IMR-90 (cell line): Measurements from ENCODE around the gene CFAP45. TPM values are rescaled to one million over a fixed set of nuclear protein-coding genes. Genes with fewer than 3 reads are reported as not detected.

ENCODE experiments used
- ATAC-seq: fragments of 200-7000 bp; cut with Tn5 transposase; 2 replicates; pipeline ENCODE4 v1.9.1; 2020; ENCODE audit warnings: low read depth, mild to moderate bottlenecking, moderate library complexity
- BruUV-seq: library from RNA; stranded (reverse); fragments of 400-500 nt; replicated peaks from 2 replicates; lab custom pipeline; 2021; lab: Mats Ljungman, UMichigan
- CTCF ChIA-PET: fragments of 300-600 bp; formaldehyde crosslinking; extraction: SDS; loops from one replicate; lab custom pipeline; 2021; ENCODE audit warnings: antibody characterized with exemption; lab: Yijun Ruan, JAX
- POLR2A ChIA-PET: fragments of 300-600 bp; sonication (Branson Sonifier 250); formaldehyde crosslinking; loops from one replicate; lab custom pipeline; 2022; ENCODE audit warnings: antibody characterized with exemption; ENCODE audit not compliant: unreplicated experiment; lab: Charles Lee
- DNase-seq: peaks from one replicate; pipeline ENCODE4 v3.0.0; 2013
- H2AFZ ChIP-seq: replicated peaks from 2 replicates; pipeline ENCODE3; 2013; ENCODE audit warnings: low read length, mild to moderate bottlenecking; ENCODE audit not compliant: poor library complexity
- H2AK5ac ChIP-seq: 2 replicates; pipeline ENCODE4 v1.6.1; 2013; ENCODE audit warnings: low read depth, low read length, inconsistent platforms
- H2AK9ac ChIP-seq: replicated peaks from 2 replicates; pipeline ENCODE3; 2013; ENCODE audit warnings: mild to moderate bottlenecking, low read depth, low read length, moderate library complexity; ENCODE audit not compliant: poor library complexity
- H2BK120ac ChIP-seq: 2 replicates; pipeline ENCODE4 v1.6.1; 2013; ENCODE audit warnings: low read depth, low read length, inconsistent platforms
- H2BK15ac ChIP-seq: 3 replicates; pipeline ENCODE4 v1.6.1; 2013; ENCODE audit warnings: low read depth, low read length, inconsistent platforms
- H2BK20ac ChIP-seq: 2 replicates; pipeline ENCODE4 v1.6.1; 2013; ENCODE audit warnings: low read depth, mild to moderate bottlenecking, inconsistent platforms, low read length, moderate library complexity
- H2BK5ac ChIP-seq: 2 replicates; pipeline ENCODE4 v1.6.1; 2013; ENCODE audit warnings: mild to moderate bottlenecking, low read depth, low read length, inconsistent platforms; ENCODE audit not compliant: poor library complexity, severe bottlenecking
- H3K14ac ChIP-seq: replicated peaks from 2 replicates; pipeline ENCODE4 v1.6.1; 2013; ENCODE audit warnings: low read depth, low read length, inconsistent platforms
- H3K18ac ChIP-seq: 2 replicates; pipeline ENCODE4 v1.6.1; 2013; ENCODE audit warnings: low read depth, low read length, control low read depth
- H3K23ac ChIP-seq: 2 replicates; pipeline ENCODE4 v1.6.1; 2013; ENCODE audit warnings: low read depth, low read length, inconsistent platforms
- H3K27ac ChIP-seq: 2 replicates; pipeline ENCODE4 v1.5.1; 2013; ENCODE audit warnings: mild to moderate bottlenecking, control low read depth, low read length; ENCODE audit not compliant: insufficient read depth
- H3K27me3 ChIP-seq: 2 replicates; pipeline ENCODE4 v1.6.1; 2013; ENCODE audit warnings: low read length; ENCODE audit not compliant: control insufficient read depth, insufficient read depth
- H3K36me3 ChIP-seq: 2 replicates; pipeline ENCODE4 v1.6.1; 2013; ENCODE audit warnings: low read length, mixed read lengths; ENCODE audit not compliant: control insufficient read depth, insufficient read depth
- H3K4ac ChIP-seq: 2 replicates; pipeline ENCODE4 v1.6.1; 2013; ENCODE audit warnings: low read depth, low read length, inconsistent platforms
- H3K4me1 ChIP-seq: 2 replicates; pipeline ENCODE4 v1.6.1; 2013; ENCODE audit warnings: low read length, mixed read lengths; ENCODE audit not compliant: control insufficient read depth, insufficient read depth
- H3K4me2 ChIP-seq: 2 replicates; pipeline ENCODE4 v1.6.1; 2013; ENCODE audit warnings: low read depth, mild to moderate bottlenecking, control low read depth, low read length, moderate library complexity
- H3K4me3 ChIP-seq: 2 replicates; pipeline ENCODE4 v1.5.1; 2013; ENCODE audit warnings: low read depth, mild to moderate bottlenecking, control low read depth, low read length, moderate library complexity; ENCODE audit not compliant: insufficient read depth
- H3K56ac ChIP-seq: 2 replicates; pipeline ENCODE4 v1.6.1; 2013; ENCODE audit warnings: low read length, inconsistent platforms; ENCODE audit not compliant: insufficient read depth; ENCODE audit errors: extremely low read depth
- H3K79me1 ChIP-seq, 2 experiments: 2 replicates each; pipeline ENCODE4 v1.6.1; 2013; ENCODE audit warnings: low read length in 2 of 2, inconsistent platforms in 1 of 2, low read depth in 1 of 2
- H3K9ac ChIP-seq: 2 replicates; pipeline ENCODE4 v1.6.1; 2013; ENCODE audit warnings: low read depth, low read length, control low read depth
- H3K9me1 ChIP-seq: 2 replicates; pipeline ENCODE4 v1.6.1; 2013; ENCODE audit warnings: low read length, inconsistent platforms; ENCODE audit not compliant: insufficient read depth
- H3K9me3 ChIP-seq: 2 replicates; pipeline ENCODE4 v1.6.1; 2013; ENCODE audit warnings: low read length; ENCODE audit not compliant: control insufficient read depth, insufficient read depth
- H4K20me1 ChIP-seq: 2 replicates; pipeline ENCODE4 v1.6.1; 2013; ENCODE audit warnings: low read length, inconsistent platforms; ENCODE audit not compliant: insufficient read depth
- H4K5ac ChIP-seq: 2 replicates; pipeline ENCODE4 v1.6.1; 2013; ENCODE audit warnings: mild to moderate bottlenecking, low read depth, low read length, control low read depth
- H4K8ac ChIP-seq, 2 experiments: 2 replicates each; pipeline ENCODE4 v1.6.1; 2013; ENCODE audit warnings: low read depth in 2 of 2, low read length in 2 of 2, control low read depth in 1 of 2, inconsistent platforms in 1 of 2
- H4K91ac ChIP-seq: 2 replicates; pipeline ENCODE4 v1.6.1; 2013; ENCODE audit warnings: low read depth, low read length, inconsistent platforms; ENCODE audit not compliant: insufficient read depth
- CEBPB ChIP-seq: IDR thresholded peaks from 2 replicates; pipeline ENCODE4 v1.6.1; 2012; ENCODE audit warnings: low read depth, low read length, improper control_type of control experiment
- MAFK ChIP-seq: IDR thresholded peaks from 2 replicates; pipeline ENCODE4 v1.6.1; 2012; ENCODE audit warnings: low read depth, low read length, improper control_type of control experiment
- RCOR1 ChIP-seq: IDR thresholded peaks from 2 replicates; pipeline ENCODE4 v1.6.1; 2012; ENCODE audit warnings: mild to moderate bottlenecking, low read length, improper control_type of control experiment; ENCODE audit not compliant: insufficient replicate concordance
- WGBS, 2 experiments: methylation state at CpG; one replicate each; pipeline versions ENCODE4 v1.1.5 to v1.1.7; 2013; ENCODE audit warnings: missing lambda C conversion rate in 2 of 2; ENCODE audit not compliant: insufficient read length in 1 of 2; ENCODE audit errors: extremely low coverage in 2 of 2; 5-methylcytosine and 5-hydroxymethylcytosine counted together
- dilution Hi-C: fragments of 300-500 bp; cut with HindIII; formaldehyde crosslinking; loops from one replicate; pipeline ENCODE4 v1.14.3; 2018; ENCODE audit warnings: low sequenced_read_pairs; ENCODE audit not compliant: unreplicated experiment
- in situ Hi-C: fragments of 300-500 bp; cut with MboI; formaldehyde crosslinking; loops from 3 replicates; pipeline ENCODE4 v1.14.3; 2019; ENCODE audit warnings: low sequenced_read_pairs, inconsistent platforms, mixed read lengths
- intact Hi-C: fragments of 100-400 bp; cut with micrococcal nuclease; formaldehyde crosslinking; loops from 2 replicates; pipeline ENCODE4 v1.10.0; 2022
- polyA plus RNA-seq, 3 experiments: library from polyadenylated mRNA; depleted of rRNA; stranded (reverse); fragments of >200 nt; gene quantifications; 2 replicates each; pipeline ENCODE4 v1.2.3, GENCODE V29; 2012; ENCODE audit warnings: low replicate concordance in 1 of 3
- total RNA-seq: library from RNA; depleted of rRNA; stranded (reverse); fragments of >200 nt; gene quantifications from 2 replicates; pipeline ENCODE4 v1.2.3, GENCODE V29; 2012
- TF ChIP-seq, protein P1 (sequence below): fragments of 150-350 bp; IDR thresholded peaks from 2 replicates; pipeline ENCODE4 v1.6.1; 2017; ENCODE audit warnings: mild to moderate bottlenecking, antibody characterized with exemption, low read length, low read depth

The CFAP45 gene
- total and polyA plus RNA-seq, 2 of the 4 experiments (the other 2 are of a cell fraction) = 0.51 to 0.72 TPM

DNA sequence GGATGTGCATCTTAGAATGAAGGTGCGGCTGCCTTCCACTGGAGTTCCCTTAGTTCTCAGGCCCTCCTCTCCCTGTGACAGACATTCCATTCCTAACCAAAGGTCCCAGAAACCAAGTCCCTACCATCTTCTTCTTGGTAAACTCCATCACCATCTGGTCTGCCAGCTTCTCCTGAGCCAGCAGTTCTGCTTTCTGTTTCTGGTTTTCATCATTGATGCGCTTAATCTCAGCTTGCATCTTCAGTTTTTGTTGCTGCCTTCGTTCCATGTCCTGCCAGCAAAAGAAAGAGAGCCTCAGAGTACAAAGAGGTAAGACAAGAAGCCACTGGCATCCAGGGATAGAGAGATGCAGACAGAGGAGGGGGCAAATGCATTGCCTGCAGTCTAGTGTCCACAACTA lies 19.5 kb downstream of the CFAP45 start:
- DNase-seq = no peak
- Histone ChIP-seq H2BK120ac (peak overlapping the region; percentile 69), H3K4me1 (peaks cover 15% of the 10 kb centered on the region), H3K4me3 (no peak overlapping the region), H4K8ac (peak overlapping the region; percentile 1 to 85; a peak in 2 of 4 replicates), H3K56ac (no peak overlapping the region), H2AFZ (peak overlapping the region; percentile 59), H4K5ac (peak overlapping the region; percentile 70), H3K18ac (peak overlapping the region; percentile 80), H2BK5ac (peak overlapping the region; percentile 37), H2BK15ac (peak overlapping the region; percentile 25), H2AK9ac (peak overlapping the region; percentile 69), H3K27me3 (no peaks in the 10 kb centered on the region), H3K23ac (peak overlapping the region; percentile 48; the same call in 1 of the 2 replicates), H4K91ac (peak overlapping the region; percentile 52), H3K9me3 (no peaks in the 10 kb centered on the region), H4K20me1 (no peaks in the 10 kb centered on the region), H3K36me3 (no peaks in the 10 kb centered on the region), H3K9me1 (peaks cover 18% of the 10 kb centered on the region), H3K9ac (no peak overlapping the region), H2AK5ac (peak overlapping the region; percentile 77), H3K27ac (peak overlapping the region; percentile 35; the same call in 1 of the 2 replicates), H3K14ac (peak overlapping the region; percentile 48), H3K4ac (peak overlapping the region; percentile 82), H3K4me2 (peak overlapping the region; percentile 74; the same call in 1 of the 2 replicates), H2BK20ac (peak overlapping the region; percentile 86), H3K79me1 (no peaks in the 10 kb centered on the region)
- BruUV-seq = no TSS peak
- intact Hi-C loops = no loop called here
- ChIA-PET CTCF (interaction anchor here (1.2 kb wide), 1 partner anchor 16 kb away, joined by 3 read pairs; no protein-coding TSS in a partner anchor), POLR2A (no interaction called here)
- ATAC-seq = no peak
- dilution Hi-C loops = loop anchor here (25.0 kb wide), 1 partner anchor 93 kb away; the partner anchor contains the start of gene DUSP23
- whole genome bisulfite sequencing, 2 experiments = no CpG with 5 or more reads among the region's 3 CpGs
- TF ChIP-seq MAFK (no peak), CEBPB (no peak), RCOR1 (no peak)
- TF ChIP-seq, protein P1, sequence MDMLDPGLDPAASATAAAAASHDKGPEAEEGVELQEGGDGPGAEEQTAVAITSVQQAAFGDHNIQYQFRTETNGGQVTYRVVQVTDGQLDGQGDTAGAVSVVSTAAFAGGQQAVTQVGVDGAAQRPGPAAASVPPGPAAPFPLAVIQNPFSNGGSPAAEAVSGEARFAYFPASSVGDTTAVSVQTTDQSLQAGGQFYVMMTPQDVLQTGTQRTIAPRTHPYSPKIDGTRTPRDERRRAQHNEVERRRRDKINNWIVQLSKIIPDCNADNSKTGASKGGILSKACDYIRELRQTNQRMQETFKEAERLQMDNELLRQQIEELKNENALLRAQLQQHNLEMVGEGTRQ = no peak
- in situ Hi-C loops = loop anchor here (25.0 kb wide), 1 partner anchor 668 kb away; the partner anchor contains the start of gene ACKR1
